NCI-H69 (cell line): ENCODE results near the gene RFPL2.
A peak's percentile ranks its signal among the peaks of the same experiment; 100 is the strongest.

Source experiments
- DNase-seq: peaks from one replicate; lab custom pipeline; 2025; lab: John Stamatoyannopoulos, UW

RFPL2 gene

GRCh38 chr22:32204856-32205722, at the start of gene RFPL2:
TSS of gene RFPL2 (minus strand) at chr22:32205073. CDS start at chr22:32202451, 2,622 bp downstream.
- peak; percentile 92 for DNase-seq

GRCh38 chr22:32249231-32249630, 44.4 kb upstream of the RFPL2 start:
- DNase-seq = no peak

GRCh38 chr22:32248276-32248675, 43.4 kb upstream of the RFPL2 start:
- DNase-seq = no peak

- no peak for DNase-seq
Measured at GRCh38 chr22:32246166-32246565, 41.3 kb upstream of the RFPL2 start.

- no peak for DNase-seq
Measured at GRCh38 chr22:32245042-32245441, 40.2 kb upstream of the RFPL2 start.

- no peak for DNase-seq
Measured at GRCh38 chr22:32244547-32244946, 39.7 kb upstream of the RFPL2 start.

- DNase-seq = no peak
Measured at GRCh38 chr22:32240461-32240860, 35.6 kb upstream of the RFPL2 start.

GRCh38 chr22:32237906-32238305, 33.0 kb upstream of the RFPL2 start:
- peak; percentile 67 for DNase-seq

- DNase-seq = peak; percentile 90
Measured at GRCh38 chr22:32236970-32237369, 32.1 kb upstream of the RFPL2 start.

- no peak for DNase-seq
Measured at GRCh38 chr22:32233091-32233490, 28.2 kb upstream of the RFPL2 start.

GRCh38 chr22:32232191-32232830, 27.4 kb upstream of the RFPL2 start:
- DNase-seq = no peak

GRCh38 chr22:32226326-32227104, 21.6 kb upstream of the RFPL2 start:
- peak; percentile 28 for DNase-seq

GRCh38 chr22:32222991-32223390, 18.1 kb upstream of the RFPL2 start:
- DNase-seq = no peak

GRCh38 chr22:32219026-32219425, 14.2 kb upstream of the RFPL2 start:
- DNase-seq = no peak

- no peak for DNase-seq
Measured at GRCh38 chr22:32218470-32218869, 13.6 kb upstream of the RFPL2 start.

GRCh38 chr22:32217465-32217864, 12.6 kb upstream of the RFPL2 start:
- DNase-seq = no peak

GRCh38 chr22:32216911-32217310, 12.0 kb upstream of the RFPL2 start:
- no peak for DNase-seq

- no peak for DNase-seq
Measured at GRCh38 chr22:32211011-32211410, 6.1 kb upstream of the RFPL2 start.

GRCh38 chr22:32208681-32209080, 3.8 kb upstream of the RFPL2 start:
- DNase-seq = no peak

GRCh38 chr22:32207971-32208480, 3.2 kb upstream of the RFPL2 start:
- no peak for DNase-seq

GRCh38 chr22:32206774-32207758, 2.2 kb upstream of the RFPL2 start:
- DNase-seq = peak; percentile 70
